ENCODE data around the gene COL23A1. TPM values are rescaled to one million over a fixed set of nuclear protein-coding genes. Genes with fewer than 3 reads are reported as not detected.

COL23A1 gene
- total RNA-seq, 1 donor: 0.10 TPM

- H3K9me3 ChIP-seq (ENCODE audit: low read depth, low read length): no peaks in the 10 kb centered on the region
- no peaks in the 10 kb centered on the region for H3K27me3 ChIP-seq (ENCODE audit: insufficient read depth, low read length)
- H3K4me1 ChIP-seq (ENCODE audit: insufficient read depth, low read length): peaks cover 9% of the 10 kb centered on the region
- no peak overlapping the region for H3K4me3 ChIP-seq (ENCODE audit: low read length)
Measured at GRCh38 chr5:178192244-178192643, 397.9 kb downstream of the COL23A1 start.

GRCh38 chr5:178191661-178192060 is 398.5 kb downstream of the COL23A1 start:
- peaks cover 9% of the 10 kb centered on the region for H3K4me1 ChIP-seq (ENCODE audit: insufficient read depth, low read length)
- H3K4me3 ChIP-seq (ENCODE audit: low read length): no peak overlapping the region
- no peaks in the 10 kb centered on the region for H3K9me3 ChIP-seq (ENCODE audit: low read depth, low read length)
- no peaks in the 10 kb centered on the region for H3K27me3 ChIP-seq (ENCODE audit: insufficient read depth, low read length)

- Histone ChIP-seq H3K4me3 (ENCODE audit: low read length) (no peak overlapping the region), H3K27me3 (ENCODE audit: insufficient read depth, low read length) (no peaks in the 10 kb centered on the region), H3K9me3 (ENCODE audit: low read depth, low read length) (no peaks in the 10 kb centered on the region), H3K4me1 (ENCODE audit: insufficient read depth, low read length) (peaks cover 9% of the 10 kb centered on the region)
Measured at GRCh38 chr5:178189433-178189832, 400.8 kb downstream of the COL23A1 start.

Other genes with a start within 250 kb of the COL23A1 start
- 92.1 TPM for gene CLK4, start 36.7 kb upstream of the COL23A1 start, total RNA-seq
- gene ZNF354A, start 140.3 kb upstream of the COL23A1 start, total RNA-seq: 5.6 TPM